SK-N-SH treated with all-trans-retinoic acid at 6 μM for 48 hours (cell line): ENCODE measurements around the gene KCNMA1.

Experiments used
- ATAC-seq: fragments of 200-7000 bp; cut with Tn5 transposase; 3 replicates; pipeline ENCODE4 v1.9.1; 2020; ENCODE audit warnings: mild to moderate bottlenecking, moderate library complexity
- ARNTL ChIP-seq: fragments of 450-650 bp; formaldehyde crosslinking; IDR thresholded peaks from 2 replicates; pipeline ENCODE4 v1.5.0; 2020; ENCODE audit warnings: low read depth, mild to moderate bottlenecking, moderate library complexity, borderline replicate concordance
- BACH2 ChIP-seq: fragments of 250-450 bp; sonication (Bioruptor Pico); IDR thresholded peaks from 2 replicates; pipeline ENCODE4 v1.9.0; 2021; ENCODE audit warnings: mild to moderate bottlenecking, borderline replicate concordance
- CSDC2 ChIP-seq: fragments of 250-450 bp; sonication (Bioruptor Pico); IDR thresholded peaks from 2 replicates; pipeline ENCODE4 v1.5.0; 2020; ENCODE audit warnings: mild to moderate bottlenecking, moderate library complexity
- CSRNP3 ChIP-seq: fragments of 250-450 bp; sonication (Bioruptor Pico); IDR thresholded peaks from 2 replicates; pipeline ENCODE4 v1.5.1; 2021; ENCODE audit warnings: mild to moderate bottlenecking, moderate library complexity
- ESRRG ChIP-seq: fragments of 250-450 bp; sonication (Bioruptor Pico); IDR thresholded peaks from 2 replicates; pipeline ENCODE4 v1.6.1; 2021; ENCODE audit warnings: mild to moderate bottlenecking
- GLIS3 ChIP-seq: fragments of 250-450 bp; sonication (Bioruptor Pico); IDR thresholded peaks from 2 replicates; pipeline ENCODE4 v1.5.0; 2020; ENCODE audit warnings: mild to moderate bottlenecking, moderate library complexity
- ISL1 ChIP-seq: fragments of 250-450 bp; sonication (Bioruptor Pico); IDR thresholded peaks from 2 replicates; pipeline ENCODE4 v2.1.2; 2022; ENCODE audit warnings: mild to moderate bottlenecking, moderate library complexity
- OSR1 ChIP-seq: fragments of 250-450 bp; sonication (Bioruptor Pico); IDR thresholded peaks from 2 replicates; pipeline ENCODE4 v1.8.0; 2022; ENCODE audit warnings: moderate library complexity, mild to moderate bottlenecking, inconsistent platforms
- PATZ1 ChIP-seq: fragments of 250-450 bp; sonication (Bioruptor Pico); IDR thresholded peaks from 2 replicates; pipeline ENCODE4 v1.8.0; 2020; ENCODE audit warnings: mild to moderate bottlenecking, moderate library complexity, borderline replicate concordance
- PPARA ChIP-seq: fragments of 250-450 bp; sonication (Bioruptor Pico); IDR thresholded peaks from 2 replicates; pipeline ENCODE4 v1.5.0; 2020; ENCODE audit warnings: mild to moderate bottlenecking, borderline replicate concordance
- RARB ChIP-seq: fragments of 250-450 bp; sonication (Bioruptor Pico); IDR thresholded peaks from 2 replicates; pipeline ENCODE4 v1.8.0; 2021; ENCODE audit warnings: mild to moderate bottlenecking, moderate library complexity
- SNAI2 ChIP-seq: fragments of 250-450 bp; sonication (Bioruptor Pico); IDR thresholded peaks from 2 replicates; pipeline ENCODE4 v1.5.0; 2020; ENCODE audit warnings: mild to moderate bottlenecking, moderate library complexity
- TCF4 ChIP-seq: fragments of 250-450 bp; sonication (Bioruptor Pico); IDR thresholded peaks from 2 replicates; pipeline ENCODE4 v1.8.0; 2021; ENCODE audit warnings: mild to moderate bottlenecking, moderate library complexity, borderline replicate concordance
- TOX ChIP-seq: fragments of 250-450 bp; sonication (Bioruptor Pico); IDR thresholded peaks from 2 replicates; pipeline ENCODE4 v1.8.0; 2021; ENCODE audit warnings: mild to moderate bottlenecking, moderate library complexity, borderline replicate concordance
- ZC3H10 ChIP-seq: fragments of 250-450 bp; sonication (Bioruptor Pico); IDR thresholded peaks from 2 replicates; pipeline ENCODE4 v1.5.1; 2021; ENCODE audit warnings: mild to moderate bottlenecking, moderate library complexity
- ZFP3 ChIP-seq: fragments of 250-450 bp; sonication (Bioruptor Pico); IDR thresholded peaks from 2 replicates; pipeline ENCODE4 v1.5.0; 2020; ENCODE audit warnings: mild to moderate bottlenecking, moderate library complexity
- ZFP30 ChIP-seq: fragments of 450-650 bp; formaldehyde crosslinking; IDR thresholded peaks from 2 replicates; pipeline ENCODE4 v1.5.0; 2022; ENCODE audit warnings: mild to moderate bottlenecking, moderate library complexity
- ZNF565 ChIP-seq: fragments of 450-650 bp; formaldehyde crosslinking; conservative IDR thresholded peaks from 2 replicates; pipeline ENCODE4 v1.5.0; 2020; ENCODE audit warnings: low read depth, mild to moderate bottlenecking, moderate library complexity
- ZNF70 ChIP-seq: fragments of 450-650 bp; formaldehyde crosslinking; IDR thresholded peaks from 2 replicates; pipeline ENCODE4 v1.5.0; 2020; ENCODE audit warnings: mild to moderate bottlenecking, moderate library complexity
- ZNF8 ChIP-seq: fragments of 450-650 bp; formaldehyde crosslinking; IDR thresholded peaks from 2 replicates; pipeline ENCODE4 v1.5.0; 2020; ENCODE audit warnings: mild to moderate bottlenecking, moderate library complexity
- TF ChIP-seq, protein P1 (sequence below): fragments of 250-450 bp; sonication (Bioruptor Pico); IDR thresholded peaks from 2 replicates; pipeline ENCODE4 v1.8.0; 2021; ENCODE audit warnings: low read depth, mild to moderate bottlenecking, moderate library complexity, borderline replicate concordance
- TF ChIP-seq, protein P2 (sequence below): fragments of 250-450 bp; sonication (Bioruptor Pico); IDR thresholded peaks from 2 replicates; pipeline ENCODE4 v1.5.0; 2020; ENCODE audit warnings: mild to moderate bottlenecking, moderate library complexity

KCNMA1 gene

GRCh38 chr10:76984559-76985443, 652.8 kb downstream of the KCNMA1 start:
- ATAC-seq, result peak; percentile 88
- no peak for TF ChIP-seq ZNF70 (CRISPR knock-in tag)
- no peak for TF ChIP-seq ZFP30
- TF ChIP-seq RARB (CRISPR knock-in tag), result no peak
- TF ChIP-seq PATZ1 (CRISPR knock-in tag), result no peak
- TF ChIP-seq ZFP3, result no peak
- TF ChIP-seq ARNTL (CRISPR knock-in tag), result no peak
- TF ChIP-seq GLIS3, result no peak
- TF ChIP-seq ZC3H10 (CRISPR knock-in tag), result no peak
- TF ChIP-seq ISL1 (CRISPR knock-in tag), result no peak
- no peak for TF ChIP-seq PPARA (CRISPR knock-in tag)
- TF ChIP-seq, protein P1, sequence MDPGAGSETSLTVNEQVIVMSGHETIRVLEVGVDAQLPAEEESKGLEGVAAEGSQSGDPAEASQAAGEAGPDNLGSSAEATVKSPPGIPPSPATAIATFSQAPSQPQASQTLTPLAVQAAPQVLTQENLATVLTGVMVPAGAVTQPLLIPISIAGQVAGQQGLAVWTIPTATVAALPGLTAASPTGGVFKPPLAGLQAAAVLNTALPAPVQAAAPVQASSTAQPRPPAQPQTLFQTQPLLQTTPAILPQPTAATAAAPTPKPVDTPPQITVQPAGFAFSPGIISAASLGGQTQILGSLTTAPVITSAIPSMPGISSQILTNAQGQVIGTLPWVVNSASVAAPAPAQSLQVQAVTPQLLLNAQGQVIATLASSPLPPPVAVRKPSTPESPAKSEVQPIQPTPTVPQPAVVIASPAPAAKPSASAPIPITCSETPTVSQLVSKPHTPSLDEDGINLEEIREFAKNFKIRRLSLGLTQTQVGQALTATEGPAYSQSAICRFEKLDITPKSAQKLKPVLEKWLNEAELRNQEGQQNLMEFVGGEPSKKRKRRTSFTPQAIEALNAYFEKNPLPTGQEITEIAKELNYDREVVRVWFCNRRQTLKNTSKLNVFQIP (CRISPR knock-in tag), result no peak
- TF ChIP-seq OSR1, result no peak
- TF ChIP-seq ESRRG (CRISPR knock-in tag), result no peak
- TF ChIP-seq, protein P2, sequence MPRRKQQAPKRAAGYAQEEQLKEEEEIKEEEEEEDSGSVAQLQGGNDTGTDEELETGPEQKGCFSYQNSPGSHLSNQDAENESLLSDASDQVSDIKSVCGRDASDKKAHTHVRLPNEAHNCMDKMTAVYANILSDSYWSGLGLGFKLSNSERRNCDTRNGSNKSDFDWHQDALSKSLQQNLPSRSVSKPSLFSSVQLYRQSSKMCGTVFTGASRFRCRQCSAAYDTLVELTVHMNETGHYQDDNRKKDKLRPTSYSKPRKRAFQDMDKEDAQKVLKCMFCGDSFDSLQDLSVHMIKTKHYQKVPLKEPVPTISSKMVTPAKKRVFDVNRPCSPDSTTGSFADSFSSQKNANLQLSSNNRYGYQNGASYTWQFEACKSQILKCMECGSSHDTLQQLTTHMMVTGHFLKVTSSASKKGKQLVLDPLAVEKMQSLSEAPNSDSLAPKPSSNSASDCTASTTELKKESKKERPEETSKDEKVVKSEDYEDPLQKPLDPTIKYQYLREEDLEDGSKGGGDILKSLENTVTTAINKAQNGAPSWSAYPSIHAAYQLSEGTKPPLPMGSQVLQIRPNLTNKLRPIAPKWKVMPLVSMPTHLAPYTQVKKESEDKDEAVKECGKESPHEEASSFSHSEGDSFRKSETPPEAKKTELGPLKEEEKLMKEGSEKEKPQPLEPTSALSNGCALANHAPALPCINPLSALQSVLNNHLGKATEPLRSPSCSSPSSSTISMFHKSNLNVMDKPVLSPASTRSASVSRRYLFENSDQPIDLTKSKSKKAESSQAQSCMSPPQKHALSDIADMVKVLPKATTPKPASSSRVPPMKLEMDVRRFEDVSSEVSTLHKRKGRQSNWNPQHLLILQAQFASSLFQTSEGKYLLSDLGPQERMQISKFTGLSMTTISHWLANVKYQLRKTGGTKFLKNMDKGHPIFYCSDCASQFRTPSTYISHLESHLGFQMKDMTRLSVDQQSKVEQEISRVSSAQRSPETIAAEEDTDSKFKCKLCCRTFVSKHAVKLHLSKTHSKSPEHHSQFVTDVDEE (CRISPR knock-in tag), result no peak

GRCh38 chr10:76983624-76984023, 654.0 kb downstream of the KCNMA1 start:
- no peak for ATAC-seq

GRCh38 chr10:76982671-76983070, 654.9 kb downstream of the KCNMA1 start:
- ATAC-seq, result no peak
- TF ChIP-seq ZFP3, result no peak
- no peak for TF ChIP-seq CSRNP3 (CRISPR knock-in tag)
- TF ChIP-seq OSR1, result no peak
- TF ChIP-seq ARNTL (CRISPR knock-in tag), result no peak
- TF ChIP-seq SNAI2 (CRISPR knock-in tag), result no peak
- TF ChIP-seq CSDC2 (CRISPR knock-in tag), result no peak
- TF ChIP-seq PPARA (CRISPR knock-in tag), result no peak
- TF ChIP-seq, protein P2 (CRISPR knock-in tag), result no peak
- TF ChIP-seq ZNF565, result no peak
- no peak for TF ChIP-seq ISL1 (CRISPR knock-in tag)
- no peak for TF ChIP-seq TOX (CRISPR knock-in tag)
- TF ChIP-seq, protein P1 (CRISPR knock-in tag), result no peak
- no peak for TF ChIP-seq BACH2 (CRISPR knock-in tag)
- no peak for TF ChIP-seq ESRRG (CRISPR knock-in tag)
- TF ChIP-seq ZC3H10 (CRISPR knock-in tag), result no peak
- TF ChIP-seq RARB (CRISPR knock-in tag), result no peak
- TF ChIP-seq ZFP30, result no peak
- no peak for TF ChIP-seq TCF4 (CRISPR knock-in tag)
- no peak for TF ChIP-seq ZNF70 (CRISPR knock-in tag)
- no peak for TF ChIP-seq GLIS3

More at GRCh38 chr10:76983624-76984023, 654.0 kb downstream of the KCNMA1 start:
- no peak for TF ChIP-seq ZNF70 (CRISPR knock-in tag)
- TF ChIP-seq GLIS3, result no peak
- TF ChIP-seq ZNF8 (CRISPR knock-in tag), result no peak
- TF ChIP-seq, all 23 proteins: peak for 0
